HepG2 (cell line): Measurements from ENCODE around the gene E2F8. TPM values are rescaled to one million over a fixed set of nuclear protein-coding genes. Genes with fewer than 3 reads are reported as not detected.

Source experiments
- ATAC-seq: fragments of 200-7000 bp; cut with Tn5 transposase; 3 replicates; pipeline ENCODE4 v1.9.1; 2020; ENCODE audit warnings: mild to moderate bottlenecking, moderate library complexity
- BruUV-seq: library from RNA; stranded (reverse); fragments of 400-500 nt; replicated peaks from 2 replicates; lab custom pipeline; 2021; lab: Mats Ljungman, UMichigan
- CTCF ChIA-PET: fragments of 300-600 bp; formaldehyde crosslinking; extraction: SDS; loops from one replicate; lab custom pipeline; 2021; ENCODE audit warnings: low total read pairs, inconsistent platforms, low intra/inter-chr PET ratio; lab: Yijun Ruan, JAX
- POLR2A ChIA-PET: fragments of 350-600 bp; sonication (Branson Sonifier 250); formaldehyde crosslinking; loops from one replicate; lab custom pipeline; 2020; ENCODE audit warnings: antibody characterized with exemption, inconsistent platforms; lab: Yijun Ruan, JAX
- DNase-seq: peaks from one replicate; pipeline ENCODE4 v3.0.0-alpha.2; 2015; ENCODE audit warnings: low spot score
- FAIRE-seq: peaks from 3 replicates; lab custom pipeline; 2011; peaks lifted over from hg19 to GRCh38; lab: Jason Lieb, UNC
- H2AFZ ChIP-seq: one replicate; pipeline ENCODE4 v1.6.1; 2011; ENCODE audit warnings: low read length, inconsistent platforms
- H3K27ac ChIP-seq: fragments of 300-600 bp; 3 replicates; pipeline ENCODE4 v1.8.0; 2011; ENCODE audit warnings: mixed run types, mild to moderate bottlenecking, mixed read lengths, low read length, inconsistent platforms; ENCODE audit not compliant: insufficient read depth; ENCODE audit errors: extremely low read length
- H3K27me3 ChIP-seq, 2 experiments: fragments of 200-600 bp in 1 of 2; 2 replicates in 1 of 2; 3 replicates in 1 of 2; pipeline versions ENCODE4 v1.6.0 to v1.8.0; 2011; ENCODE audit warnings: low read length in 2 of 2, mild to moderate bottlenecking in 2 of 2, moderate library complexity in 2 of 2, inconsistent platforms in 1 of 2; ENCODE audit not compliant: insufficient read depth in 2 of 2, control insufficient read depth in 1 of 2
- H3K36me3 ChIP-seq, 2 experiments: fragments of 200-600 bp in 1 of 2; replicated peaks in 1 of 2; 2 replicates in 1 of 2; 3 replicates in 1 of 2; pipeline versions ENCODE4 v1.5.1 to v1.8.0; 2011; ENCODE audit warnings: low read length in 2 of 2, inconsistent platforms in 1 of 2; ENCODE audit not compliant: insufficient read depth in 2 of 2, control insufficient read depth in 1 of 2
- H3K4me1 ChIP-seq: 2 replicates; pipeline ENCODE4 v1.5.1; 2012; ENCODE audit warnings: low read length, inconsistent platforms; ENCODE audit not compliant: insufficient read depth
- H3K4me2 ChIP-seq: 2 replicates; pipeline ENCODE4 v1.6.0; 2011; ENCODE audit warnings: low read depth, low read length, inconsistent platforms
- H3K4me3 ChIP-seq, 3 experiments: fragments of 200-600 bp in 1 of 3; sonication (generic), shearing (Covaris generic) in 1 of 3; replicated peaks in 1 of 3; 2 replicates each; pipeline ENCODE4 v1.5.1; 2011 to 2016; ENCODE audit warnings: low read length in 3 of 3, inconsistent platforms in 2 of 3, low read depth in 2 of 3, mild to moderate bottlenecking in 2 of 3, control low read depth in 1 of 3, mixed read lengths in 1 of 3; ENCODE audit not compliant: insufficient read depth in 1 of 3
- H3K79me2 ChIP-seq: one replicate; pipeline ENCODE4 v1.6.1; 2011; ENCODE audit warnings: low read length, inconsistent platforms; ENCODE audit not compliant: insufficient read depth
- H3K9ac ChIP-seq: 2 replicates; pipeline ENCODE4 v1.6.0; 2011; ENCODE audit warnings: mild to moderate bottlenecking, low read depth, low read length, inconsistent platforms; ENCODE audit not compliant: insufficient read depth
- H3K9me3 ChIP-seq: 2 replicates; pipeline ENCODE4 v1.5.1; 2012; ENCODE audit warnings: mild to moderate bottlenecking, low read length
- H4K20me1 ChIP-seq: 2 replicates; pipeline ENCODE4 v1.6.0; 2011; ENCODE audit warnings: inconsistent platforms, mild to moderate bottlenecking, low read length, moderate library complexity; ENCODE audit not compliant: insufficient read depth
- FLYWCH1 ChIP-seq: sonication (generic); formaldehyde crosslinking; IDR thresholded peaks from 2 replicates; pipeline ENCODE4 v1.8.1; 2023; ENCODE audit warnings: mild to moderate bottlenecking, missing genetic modification reagents
- MAZ ChIP-seq, 2 experiments: sonication (generic) in 1 of 2; formaldehyde crosslinking in 1 of 2; IDR thresholded peaks; 2 replicates each; pipeline versions ENCODE4 v1.5.0 to v1.6.1; 2012 to 2020; ENCODE audit warnings: low read depth in 2 of 2, mild to moderate bottlenecking in 2 of 2, borderline replicate concordance in 1 of 2, improper control_type of control experiment in 1 of 2, low read length in 1 of 2, missing genetic modification reagents in 1 of 2, moderate library complexity in 1 of 2
- POGZ ChIP-seq: sonication (generic); formaldehyde crosslinking; IDR thresholded peaks from 2 replicates; pipeline ENCODE4 v1.4.0; 2020; ENCODE audit warnings: mild to moderate bottlenecking, missing genetic modification reagents
- STAT6 ChIP-seq: sonication (generic); formaldehyde crosslinking; IDR thresholded peaks from 2 replicates; pipeline ENCODE4 v1.4.0; 2020; ENCODE audit warnings: missing genetic modification reagents, mild to moderate bottlenecking, borderline replicate concordance
- TGIF2 ChIP-seq: IDR thresholded peaks from 2 replicates; pipeline ENCODE4 v1.6.1; 2016; ENCODE audit warnings: control low read depth, missing compliant biosample characterization
- ZFAT ChIP-seq: sonication (generic); formaldehyde crosslinking; conservative IDR thresholded peaks from 2 replicates; pipeline ENCODE4 v1.8.1; 2023; ENCODE audit warnings: missing genetic modification reagents, inconsistent platforms
- ZNF224 ChIP-seq: sonication (generic); formaldehyde crosslinking; IDR thresholded peaks from 2 replicates; pipeline ENCODE4 v1.5.0; 2020; ENCODE audit warnings: mild to moderate bottlenecking, missing genetic modification reagents
- ZNF30 ChIP-seq: sonication (generic); formaldehyde crosslinking; IDR thresholded peaks from 2 replicates; pipeline ENCODE4 v1.5.0; 2020; ENCODE audit warnings: mild to moderate bottlenecking, missing genetic modification reagents
- ZNF691 ChIP-seq: sonication (generic); formaldehyde crosslinking; IDR thresholded peaks from 2 replicates; pipeline ENCODE4 v1.4.0; 2020; ENCODE audit warnings: missing genetic modification reagents, low read depth, mild to moderate bottlenecking, borderline replicate concordance
- ZNF713 ChIP-seq: sonication (generic); formaldehyde crosslinking; IDR thresholded peaks from 2 replicates; pipeline ENCODE4 v1.4.0; 2020; ENCODE audit warnings: mild to moderate bottlenecking, missing genetic modification reagents
- WGBS: methylation state at CpG from one replicate; pipeline ENCODE4 v1.1.6; 2017; ENCODE audit warnings: low lambda C conversion rate; 5-methylcytosine and 5-hydroxymethylcytosine counted together
- in situ Hi-C: cut with HindIII; loops from 2 replicates; pipeline ENCODE4 v1.10.0; 2017; ENCODE audit warnings: low pct_unique_long_range_greater_than_20kb; ENCODE audit not compliant: extremely low pct_ligation_motif_present
- intact Hi-C: fragments of 100-400 bp; cut with micrococcal nuclease; formaldehyde crosslinking; loops from one replicate; pipeline ENCODE4 v1.10.0; 2022; ENCODE audit not compliant: unreplicated experiment
- polyA plus RNA-seq, 8 experiments: library from polyadenylated mRNA; depleted of rRNA in 3 of 8; stranded (reverse) in 7 of 8; unstranded in 1 of 8; fragments of >200 nt; fragmentation: Illumina TruSeq in 4 of 8; extraction: Trizol in 4 of 8; gene quantifications; 2 replicates each; pipeline versions ENCODE4 v1.2.1 to v1.2.3, GENCODE V29; 2011 to 2016; ENCODE audit warnings: low read depth in 4 of 8, missing spikeins in 1 of 8, mixed read lengths in 1 of 8; ENCODE audit not compliant: insufficient read depth in 1 of 8
- total RNA-seq, 5 experiments: library from RNA; depleted of rRNA; stranded (reverse); fragments of >200 nt; fragmentation: Illumina TruSeq; extraction: Trizol; gene quantifications; 2 replicates each; pipeline ENCODE4 v1.2.3, GENCODE V29; 2016; ENCODE audit warnings: low read depth in 1 of 5
- TF ChIP-seq, protein P1 (sequence below): sonication (generic); formaldehyde crosslinking; IDR thresholded peaks from 2 replicates; pipeline ENCODE4 v1.9.0; 2022; ENCODE audit warnings: missing genetic modification reagents, mild to moderate bottlenecking, borderline replicate concordance
- TF ChIP-seq, protein P2 (sequence below): sonication (generic); formaldehyde crosslinking; IDR thresholded peaks from 2 replicates; pipeline ENCODE4 v1.5.1; 2020; ENCODE audit warnings: mild to moderate bottlenecking, missing genetic modification reagents, borderline replicate concordance
- TF ChIP-seq, protein P3 (sequence below): sonication (generic); formaldehyde crosslinking; IDR thresholded peaks from 2 replicates; pipeline ENCODE4 v1.8.1; 2022; ENCODE audit warnings: low read depth, mild to moderate bottlenecking, missing genetic modification reagents

E2F8 gene
- total and polyA plus RNA-seq, 2 of the 13 experiments (the other 11 are each of a cell fraction or from before 2014, with no cell fraction given) = 3.3 to 8.9 TPM

- no peak for FAIRE-seq
- Histone ChIP-seq H3K36me3 (no peaks in the 10 kb centered on the region), H3K79me2 (no peaks in the 10 kb centered on the region), H3K4me3 (no peak overlapping the region), H2AFZ (no peak overlapping the region), H3K4me1 (no peaks in the 10 kb centered on the region), H4K20me1 (no peaks in the 10 kb centered on the region), H3K9ac (no peak overlapping the region), H3K9me3 (no peaks in the 10 kb centered on the region), H3K27me3 (peaks cover 0 to 14% of the 10 kb centered on the region in 2 experiments; a peak in 2 of 5 replicates), H3K27ac (no peak overlapping the region), H3K4me2 (no peak overlapping the region)
- DNase-seq = no peak
- in situ Hi-C loops (no loop called here), intact Hi-C loops (no loop called here)
- ChIA-PET CTCF (no interaction called here), POLR2A (no interaction called here)
- BruUV-seq = no TSS peak
- WGBS = 17% methylated on average over 3 of the region's 3 CpGs
- no peak for ATAC-seq
- TF ChIP-seq, protein P1, sequence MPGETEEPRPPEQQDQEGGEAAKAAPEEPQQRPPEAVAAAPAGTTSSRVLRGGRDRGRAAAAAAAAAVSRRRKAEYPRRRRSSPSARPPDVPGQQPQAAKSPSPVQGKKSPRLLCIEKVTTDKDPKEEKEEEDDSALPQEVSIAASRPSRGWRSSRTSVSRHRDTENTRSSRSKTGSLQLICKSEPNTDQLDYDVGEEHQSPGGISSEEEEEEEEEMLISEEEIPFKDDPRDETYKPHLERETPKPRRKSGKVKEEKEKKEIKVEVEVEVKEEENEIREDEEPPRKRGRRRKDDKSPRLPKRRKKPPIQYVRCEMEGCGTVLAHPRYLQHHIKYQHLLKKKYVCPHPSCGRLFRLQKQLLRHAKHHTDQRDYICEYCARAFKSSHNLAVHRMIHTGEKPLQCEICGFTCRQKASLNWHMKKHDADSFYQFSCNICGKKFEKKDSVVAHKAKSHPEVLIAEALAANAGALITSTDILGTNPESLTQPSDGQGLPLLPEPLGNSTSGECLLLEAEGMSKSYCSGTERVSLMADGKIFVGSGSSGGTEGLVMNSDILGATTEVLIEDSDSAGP = no peak
- TF ChIP-seq TGIF2 (CRISPR knock-in tag) (no peak), ZNF713 (CRISPR knock-in tag) (no peak), ZFAT (CRISPR knock-in tag) (no peak), ZNF224 (CRISPR knock-in tag) (no peak), MAZ (IDR thresholded peaks at IDR 0.05; ENCODE audit: borderline replicate concordance, low read depth, low read length) (no peak), MAZ (CRISPR knock-in tag; IDR thresholded peaks at IDR 0.05; ENCODE audit: low read depth) (no peak), POGZ (CRISPR knock-in tag) (no peak), ZNF691 (CRISPR knock-in tag) (no peak), STAT6 (CRISPR knock-in tag) (no peak), FLYWCH1 (no peak), ZNF30 (CRISPR knock-in tag) (no peak)
- TF ChIP-seq, protein P2, sequence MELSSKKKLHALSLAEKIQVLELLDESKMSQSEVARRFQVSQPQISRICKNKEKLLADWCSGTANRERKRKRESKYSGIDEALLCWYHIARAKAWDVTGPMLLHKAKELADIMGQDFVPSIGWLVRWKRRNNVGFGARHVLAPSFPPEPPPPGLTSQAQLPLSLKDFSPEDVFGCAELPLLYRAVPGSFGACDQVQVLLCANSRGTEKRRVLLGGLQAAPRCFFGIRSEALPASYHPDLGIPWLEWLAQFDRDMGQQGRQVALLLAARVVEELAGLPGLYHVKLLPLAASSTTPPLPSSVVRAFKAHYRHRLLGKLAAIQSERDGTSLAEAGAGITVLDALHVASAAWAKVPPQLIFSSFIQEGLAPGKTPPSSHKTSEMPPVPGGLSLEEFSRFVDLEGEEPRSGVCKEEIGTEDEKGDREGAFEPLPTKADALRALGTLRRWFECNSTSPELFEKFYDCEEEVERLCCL (CRISPR knock-in tag) = no peak
- TF ChIP-seq, protein P3, sequence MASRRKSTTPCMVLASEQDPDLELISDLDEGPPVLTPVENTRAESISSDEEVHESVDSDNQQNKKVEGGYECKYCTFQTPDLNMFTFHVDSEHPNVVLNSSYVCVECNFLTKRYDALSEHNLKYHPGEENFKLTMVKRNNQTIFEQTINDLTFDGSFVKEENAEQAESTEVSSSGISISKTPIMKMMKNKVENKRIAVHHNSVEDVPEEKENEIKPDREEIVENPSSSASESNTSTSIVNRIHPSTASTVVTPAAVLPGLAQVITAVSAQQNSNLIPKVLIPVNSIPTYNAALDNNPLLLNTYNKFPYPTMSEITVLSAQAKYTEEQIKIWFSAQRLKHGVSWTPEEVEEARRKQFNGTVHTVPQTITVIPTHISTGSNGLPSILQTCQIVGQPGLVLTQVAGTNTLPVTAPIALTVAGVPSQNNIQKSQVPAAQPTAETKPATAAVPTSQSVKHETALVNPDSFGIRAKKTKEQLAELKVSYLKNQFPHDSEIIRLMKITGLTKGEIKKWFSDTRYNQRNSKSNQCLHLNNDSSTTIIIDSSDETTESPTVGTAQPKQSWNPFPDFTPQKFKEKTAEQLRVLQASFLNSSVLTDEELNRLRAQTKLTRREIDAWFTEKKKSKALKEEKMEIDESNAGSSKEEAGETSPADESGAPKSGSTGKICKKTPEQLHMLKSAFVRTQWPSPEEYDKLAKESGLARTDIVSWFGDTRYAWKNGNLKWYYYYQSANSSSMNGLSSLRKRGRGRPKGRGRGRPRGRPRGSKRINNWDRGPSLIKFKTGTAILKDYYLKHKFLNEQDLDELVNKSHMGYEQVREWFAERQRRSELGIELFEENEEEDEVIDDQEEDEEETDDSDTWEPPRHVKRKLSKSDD (CRISPR knock-in tag) = no peak
Measured at GRCh38 chr11:19263333-19263732, 22.6 kb upstream of the E2F8 start.
